Smooth muscle cell of the brain vasculature (primary cell): ENCODE results near the gene RAI1.

Experiments used
- DNase-seq: peaks from one replicate; pipeline ENCODE4 v3.0.0-alpha.2; 2012; ENCODE audit warnings: low read depth, low spot score

Gene RAI1

GRCh38 chr17:17732892-17733670 is 51.8 kb downstream of the RAI1 start:
- no peak for DNase-seq

- DNase-seq: no peak
These were observed 55.2 kb downstream of the RAI1 start for GRCh38 chr17:17736205-17737183.

- no peak for DNase-seq
These were observed 57.0 kb downstream of the RAI1 start for GRCh38 chr17:17737961-17738894.

- DNase-seq: no peak
These were observed 57.6 kb downstream of the RAI1 start for GRCh38 chr17:17738901-17739300.

- DNase-seq: no peak
These were observed 58.3 kb downstream of the RAI1 start for GRCh38 chr17:17739388-17740066.

GRCh38 chr17:17740615-17741348 is 59.5 kb downstream of the RAI1 start:
- DNase-seq: no peak

GRCh38 chr17:17741349-17742023 is 60.2 kb downstream of the RAI1 start:
- DNase-seq: no peak

GRCh38 chr17:17742133-17742621 is 60.9 kb downstream of the RAI1 start:
- DNase-seq: no peak

- DNase-seq: no peak
These were observed 61.6 kb downstream of the RAI1 start for GRCh38 chr17:17742688-17743390.

- DNase-seq: no peak
These were observed 62.3 kb downstream of the RAI1 start for GRCh38 chr17:17743391-17744112.

GRCh38 chr17:17744116-17744515 is 62.9 kb downstream of the RAI1 start:
- no peak for DNase-seq

- no peak for DNase-seq
These were observed 64.5 kb downstream of the RAI1 start for GRCh38 chr17:17745476-17746455.

GRCh38 chr17:17748179-17748578 is 66.9 kb downstream of the RAI1 start:
- no peak for DNase-seq

- DNase-seq: no peak
These were observed 67.3 kb downstream of the RAI1 start for GRCh38 chr17:17748604-17749003.

- DNase-seq: no peak
These were observed 67.9 kb downstream of the RAI1 start for GRCh38 chr17:17749025-17749772.

GRCh38 chr17:17749921-17750320 is 68.7 kb downstream of the RAI1 start:
- no peak for DNase-seq
